Epithelial cell of prostate (primary cell): ENCODE data around the gene ALKBH3.

Experiments used
- DNase-seq: peaks from one replicate; pipeline ENCODE4 v3.0.0-alpha.2; 2011; ENCODE audit warnings: low read depth, low spot score
- H3K27ac ChIP-seq: fragments of 450-650 bp; 2 replicates; pipeline ENCODE4 v1.5.1; 2017; ENCODE audit warnings: mild to moderate bottlenecking

ALKBH3 gene

GRCh38 chr11:43920598-43921419 is 40.2 kb downstream of the ALKBH3 start:
- peak; percentile 100 for DNase-seq
- H3K27ac ChIP-seq: peak overlapping the region; percentile 84

DNA sequence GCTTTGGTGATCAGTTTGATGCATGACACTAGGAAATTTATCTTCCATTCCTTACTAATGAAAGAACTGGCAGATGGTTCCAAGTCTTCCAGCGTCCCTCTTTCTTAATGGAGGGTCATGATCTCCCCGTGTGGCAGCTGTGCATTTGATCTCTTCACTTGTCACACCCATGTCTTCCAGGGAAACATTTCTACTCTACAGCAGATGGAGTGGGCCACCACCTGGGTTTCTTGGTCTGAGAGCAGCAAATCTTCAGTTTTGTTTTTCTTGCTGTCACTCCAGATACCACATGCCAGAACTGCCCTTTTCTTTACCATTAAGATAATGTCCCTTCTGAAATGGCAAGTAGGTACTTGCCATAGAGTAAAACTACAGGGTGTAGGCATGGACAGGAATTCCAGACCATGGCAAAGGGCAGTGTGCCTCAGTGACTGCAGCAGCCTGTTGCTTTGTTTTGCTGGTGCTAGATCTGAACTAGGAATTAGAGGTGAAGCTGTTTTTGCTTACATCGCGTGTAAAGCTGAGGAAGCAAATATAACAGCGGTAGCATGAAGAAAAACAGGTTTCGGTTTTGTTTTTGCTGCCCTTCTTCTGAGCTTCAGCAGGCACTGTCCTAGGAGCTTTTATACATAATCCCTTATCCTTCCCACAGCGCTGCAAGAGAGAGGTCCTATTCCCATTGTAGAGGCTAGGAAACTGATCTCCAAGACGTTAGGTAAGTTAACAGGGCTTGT is 41.1 kb downstream of the ALKBH3 start:
- no peak for DNase-seq
- peak overlapping the region; percentile 84 for H3K27ac ChIP-seq

DNA sequence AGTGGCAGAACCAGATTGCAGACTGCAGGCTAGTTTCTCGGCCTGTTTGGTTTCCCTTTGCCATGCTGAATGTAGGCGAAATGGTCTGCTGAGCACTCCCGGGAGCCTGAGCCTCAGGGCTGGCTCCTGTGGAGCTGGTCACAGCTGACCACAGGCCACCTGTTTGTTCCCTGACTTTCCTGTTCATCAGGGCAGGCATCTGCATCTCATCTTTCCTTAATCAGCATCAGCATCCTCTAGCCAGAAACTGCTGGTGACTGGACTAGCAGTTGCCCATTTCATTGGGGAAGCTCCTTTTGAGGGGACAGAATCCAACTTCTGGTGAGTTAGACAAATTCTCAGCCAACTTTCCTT is 41.6 kb downstream of the ALKBH3 start:
- H3K27ac ChIP-seq: no peak overlapping the region
- no peak for DNase-seq

- peak overlapping the region; percentile 29 for H3K27ac ChIP-seq
- no peak for DNase-seq
These were observed 42.2 kb downstream of the ALKBH3 start for GRCh38 chr11:43922744-43923405.

GRCh38 chr11:43923406-43924111 is 42.9 kb downstream of the ALKBH3 start:
- peak overlapping the region; percentile 29 for H3K27ac ChIP-seq
- DNase-seq: no peak

DNA sequence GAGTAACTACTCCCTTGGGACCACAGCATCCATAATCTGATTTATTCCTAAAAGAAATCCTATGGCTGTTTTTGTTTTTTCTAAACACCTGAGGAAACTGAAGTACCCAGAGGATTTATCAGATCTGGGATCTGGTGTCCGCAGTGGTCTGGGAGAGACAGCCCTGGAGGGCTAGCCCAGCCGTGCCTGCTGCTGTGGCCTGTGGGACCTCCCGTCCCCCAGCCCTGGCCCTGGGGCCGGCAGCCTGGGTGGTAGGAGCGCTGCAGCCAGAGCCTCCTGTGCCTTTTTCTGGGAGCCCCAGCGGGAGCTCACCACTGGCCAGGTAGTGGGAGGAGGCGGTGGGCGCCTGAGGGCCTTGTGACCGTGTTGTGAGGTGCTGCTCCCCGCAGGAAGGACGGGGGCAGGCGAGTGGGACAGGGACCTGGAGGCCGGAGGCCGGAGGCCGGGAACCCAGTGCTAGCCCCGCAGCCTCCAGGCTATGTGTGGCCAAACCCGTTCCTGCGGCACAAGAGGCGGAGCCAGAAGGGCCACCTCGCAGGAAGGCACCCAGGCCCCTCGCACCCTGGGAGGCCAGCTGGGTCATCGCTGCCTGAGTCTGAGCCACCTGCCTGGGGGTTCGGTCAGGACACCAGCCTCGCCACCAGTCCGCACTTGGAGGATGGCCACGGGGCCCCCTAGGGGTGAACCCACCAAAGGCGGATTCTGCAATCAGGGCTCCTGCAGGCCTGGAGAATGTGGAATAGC is 43.7 kb downstream of the ALKBH3 start:
- no peak for DNase-seq
- H3K27ac ChIP-seq: peak overlapping the region; percentile 29

DNA sequence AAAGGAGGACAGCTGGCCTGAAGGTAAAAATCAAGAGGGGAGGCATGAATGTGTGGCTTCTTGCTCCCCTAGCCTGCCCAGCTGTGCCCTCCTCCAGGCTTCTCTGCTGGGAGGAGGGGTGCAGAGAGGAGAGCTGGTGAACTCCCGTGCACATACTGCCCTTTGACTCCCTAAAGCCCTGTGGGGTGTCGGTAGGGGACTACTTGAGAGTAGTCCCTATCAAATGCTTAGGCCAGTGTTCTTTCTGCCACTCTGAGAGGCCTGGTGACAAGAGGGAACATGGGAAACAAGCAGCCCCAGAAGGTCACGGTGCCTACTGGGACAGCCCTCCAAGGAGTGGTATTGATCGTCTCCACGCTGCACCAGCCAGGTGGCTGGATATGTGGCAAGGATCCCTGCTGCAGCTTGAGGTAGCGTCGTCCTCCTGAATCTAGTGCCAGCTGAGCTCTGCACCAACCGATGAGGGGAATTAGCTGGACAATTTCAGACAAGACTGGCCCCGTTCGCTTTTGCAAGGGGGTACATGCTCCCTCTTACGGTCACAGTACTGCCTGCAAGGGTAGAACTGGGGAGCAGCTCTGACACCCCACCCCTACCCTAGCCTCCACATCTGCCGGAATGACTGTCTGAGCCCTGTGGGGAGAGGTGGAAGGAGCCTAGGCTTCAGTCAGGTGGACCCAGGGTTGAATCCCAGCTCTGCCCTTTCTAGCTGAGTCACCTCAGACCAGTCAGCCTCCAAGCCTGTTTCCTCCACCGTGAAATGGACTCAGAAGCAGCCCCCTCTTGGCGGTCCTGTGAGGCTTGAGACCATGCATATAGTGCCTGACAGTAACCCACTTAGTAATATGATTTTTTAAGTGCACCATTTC is 44.7 kb downstream of the ALKBH3 start:
- DNase-seq: no peak
- no peak overlapping the region for H3K27ac ChIP-seq

- H3K27ac ChIP-seq: no peak overlapping the region
- DNase-seq: no peak
These were observed 45.4 kb downstream of the ALKBH3 start for GRCh38 chr11:43925932-43926505.

DNA sequence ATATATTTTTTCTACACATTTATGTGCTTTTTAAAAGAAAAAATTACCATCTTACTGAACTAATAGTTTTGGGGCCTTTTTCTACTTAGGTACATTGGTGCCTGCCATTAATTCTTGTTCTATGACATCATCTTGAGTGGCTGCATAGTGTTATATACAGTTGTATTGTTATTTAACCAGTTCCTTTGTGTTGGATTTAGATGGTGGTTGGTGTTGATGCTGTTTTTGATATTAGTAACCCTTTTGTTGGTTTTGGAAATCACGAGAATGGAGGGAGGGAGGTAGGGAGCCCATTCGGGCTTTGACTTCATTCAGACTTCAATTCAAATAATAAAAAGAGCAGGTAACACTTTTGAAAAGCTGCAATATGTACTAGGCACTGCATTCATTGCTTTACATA is 46.4 kb downstream of the ALKBH3 start:
- H3K27ac ChIP-seq: no peak overlapping the region
- no peak for DNase-seq

DNA sequence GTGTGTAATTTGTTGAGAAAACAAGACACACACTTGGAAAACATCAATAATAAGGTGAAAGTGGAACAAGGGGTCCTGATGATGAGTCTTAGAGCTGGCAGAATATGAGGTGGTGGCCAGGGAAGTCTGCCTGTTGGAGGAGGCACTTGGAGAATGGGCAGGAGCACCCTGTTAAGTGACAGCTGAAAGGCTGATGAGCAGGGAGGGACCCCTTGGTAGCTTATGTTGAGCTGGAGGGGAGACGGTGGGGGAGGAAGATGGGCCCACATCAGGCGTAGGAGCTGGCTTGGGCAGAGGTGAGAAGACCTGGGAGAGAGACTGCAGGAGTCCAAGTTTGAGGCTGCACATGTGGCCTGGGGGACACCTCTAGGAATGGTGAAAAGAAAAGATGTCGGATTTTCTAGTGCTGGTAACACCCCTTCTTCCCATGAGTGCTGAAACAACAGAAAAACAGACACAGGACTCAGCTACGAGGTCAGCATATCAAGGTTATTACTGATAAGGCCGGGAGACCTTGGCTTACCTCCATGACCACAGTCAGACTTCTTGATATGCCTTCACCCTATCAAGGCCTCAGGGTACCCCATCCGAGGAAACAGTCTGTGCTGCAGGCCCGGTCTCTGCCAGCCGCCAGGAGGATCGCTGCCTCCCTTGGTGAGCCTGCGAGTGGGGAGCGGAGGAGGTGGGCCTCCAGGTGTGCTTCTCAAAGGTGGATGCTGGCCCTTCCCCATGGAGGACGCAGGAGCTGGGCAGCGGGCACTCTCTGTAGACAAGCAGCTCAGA is 47.5 kb downstream of the ALKBH3 start:
- H3K27ac ChIP-seq: no peak overlapping the region
- DNase-seq: no peak

DNA sequence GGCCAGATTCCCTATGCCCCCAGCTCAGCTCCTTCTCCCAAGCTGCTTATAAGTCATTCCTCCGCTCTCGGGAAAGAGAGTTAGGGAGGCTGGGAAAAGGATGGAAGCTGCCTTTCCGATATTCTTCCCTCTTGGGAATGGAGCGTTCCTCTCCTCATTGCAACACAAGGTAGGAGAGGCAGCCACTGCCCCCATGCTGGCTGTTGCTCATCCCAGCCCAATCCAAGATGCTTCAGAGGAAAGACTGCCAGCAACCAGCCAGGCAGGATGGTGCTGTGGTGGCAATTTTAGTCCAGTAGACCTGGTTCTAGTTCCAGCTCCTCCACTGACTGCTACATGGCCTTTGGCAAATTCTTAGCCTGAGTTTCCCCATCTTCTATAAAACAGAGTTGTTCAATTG is 48.1 kb downstream of the ALKBH3 start:
- no peak overlapping the region for H3K27ac ChIP-seq
- no peak for DNase-seq

DNA sequence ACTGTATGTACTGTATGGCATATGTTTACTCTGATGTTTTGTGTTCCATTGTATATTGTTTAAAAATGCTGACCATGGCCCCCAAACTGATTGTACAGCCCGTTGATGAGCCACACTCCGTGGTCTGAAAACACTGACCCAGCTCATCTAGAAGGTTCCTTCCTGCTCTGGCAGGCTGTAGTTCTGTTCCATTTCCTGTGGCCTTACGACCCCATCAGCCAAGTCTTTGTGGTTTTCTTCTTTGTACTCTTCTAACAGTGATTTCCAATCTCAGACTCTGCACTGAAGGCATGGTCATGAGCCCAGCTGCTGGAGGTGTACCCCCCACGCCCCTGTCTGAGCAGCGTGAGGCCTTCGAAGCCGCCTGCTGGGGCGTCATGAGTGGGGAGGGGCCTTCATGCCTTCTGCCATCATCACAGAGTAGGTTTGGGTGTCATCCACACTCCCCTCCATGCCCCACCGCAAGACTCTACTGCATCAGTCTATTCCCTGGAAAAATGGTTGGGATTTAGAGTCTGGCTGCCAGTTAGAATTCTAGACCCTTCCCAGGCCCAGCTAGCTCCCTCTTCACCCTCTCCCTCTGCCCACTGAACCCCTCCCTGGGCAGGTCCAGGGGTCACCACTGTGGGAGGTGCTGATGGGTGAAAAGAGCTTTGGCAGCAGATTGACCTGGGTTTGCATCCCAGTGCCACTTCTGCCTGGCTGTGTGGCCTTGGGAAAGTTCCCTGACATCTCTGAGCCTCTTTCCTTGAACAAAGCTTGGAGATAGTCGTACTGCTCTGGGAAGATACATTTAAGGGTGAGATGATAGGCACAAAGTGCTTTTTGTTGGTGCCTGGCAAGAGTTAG is 50.5 kb downstream of the ALKBH3 start:
- no peak for DNase-seq
- H3K27ac ChIP-seq: no peak overlapping the region

DNA sequence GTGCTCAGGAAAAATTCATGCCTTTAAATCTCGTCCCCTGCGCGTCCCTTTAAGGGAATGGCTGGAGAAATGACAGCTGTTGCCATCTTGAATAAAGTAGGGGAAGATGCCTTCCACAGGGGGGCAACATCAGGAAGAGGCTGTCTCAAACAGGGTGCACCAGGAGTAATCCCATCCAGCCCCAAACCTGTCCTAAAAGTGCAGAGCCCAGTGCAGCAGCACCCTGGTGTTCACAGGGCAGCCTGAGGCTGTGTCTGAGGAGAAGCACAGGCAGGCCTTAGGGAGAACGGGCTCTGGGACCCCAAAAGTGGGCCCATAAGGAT is 51.0 kb downstream of the ALKBH3 start:
- no peak for DNase-seq
- H3K27ac ChIP-seq: no peak overlapping the region

- no peak overlapping the region for H3K27ac ChIP-seq
- DNase-seq: no peak
These were observed 52.6 kb downstream of the ALKBH3 start for GRCh38 chr11:43933226-43933607.

GRCh38 chr11:43933608-43934551 is 53.2 kb downstream of the ALKBH3 start:
- DNase-seq: no peak
- no peak overlapping the region for H3K27ac ChIP-seq
